Fibroblast of pulmonary artery (primary cell): ENCODE results near the gene GSG1L.

Source experiments
- DNase-seq: peaks from one replicate; pipeline ENCODE4 v3.0.0-alpha.2; 2010; ENCODE audit warnings: low read depth
- H3K4me3 ChIP-seq: replicated peaks from 2 replicates; pipeline ENCODE4 v1.5.1; 2011; ENCODE audit warnings: low read depth, mild to moderate bottlenecking, control low read depth, low read length, moderate library complexity
- TF ChIP-seq, protein P1 (sequence below): IDR thresholded peaks from 2 replicates; pipeline ENCODE4 v1.5.1; 2011; ENCODE audit warnings: mild to moderate bottlenecking, control low read depth, low read length, inconsistent platforms; ENCODE audit errors: missing control alignments

The GSG1L gene

DNA sequence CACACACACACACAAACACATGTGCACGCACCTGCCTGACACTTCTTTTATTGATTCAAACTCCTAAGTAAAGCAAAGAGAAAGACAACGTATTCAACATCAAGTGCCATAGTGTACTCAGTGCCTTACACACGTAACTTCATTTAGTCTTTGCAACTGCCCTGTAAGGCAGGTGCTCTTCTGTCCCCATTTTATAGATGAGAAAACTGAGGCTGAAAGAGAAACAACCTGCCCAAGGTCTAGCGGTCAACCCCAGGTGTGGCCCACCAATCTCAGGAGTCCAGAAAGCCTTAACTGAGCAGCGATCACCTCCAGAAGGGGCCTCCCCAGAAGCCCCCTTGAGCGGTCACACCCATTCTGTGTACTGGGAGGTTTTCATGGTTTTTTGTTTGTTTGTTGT lies 10.3 kb upstream of the GSG1L start:
- DNase-seq, result no peak
- TF ChIP-seq, protein P1, sequence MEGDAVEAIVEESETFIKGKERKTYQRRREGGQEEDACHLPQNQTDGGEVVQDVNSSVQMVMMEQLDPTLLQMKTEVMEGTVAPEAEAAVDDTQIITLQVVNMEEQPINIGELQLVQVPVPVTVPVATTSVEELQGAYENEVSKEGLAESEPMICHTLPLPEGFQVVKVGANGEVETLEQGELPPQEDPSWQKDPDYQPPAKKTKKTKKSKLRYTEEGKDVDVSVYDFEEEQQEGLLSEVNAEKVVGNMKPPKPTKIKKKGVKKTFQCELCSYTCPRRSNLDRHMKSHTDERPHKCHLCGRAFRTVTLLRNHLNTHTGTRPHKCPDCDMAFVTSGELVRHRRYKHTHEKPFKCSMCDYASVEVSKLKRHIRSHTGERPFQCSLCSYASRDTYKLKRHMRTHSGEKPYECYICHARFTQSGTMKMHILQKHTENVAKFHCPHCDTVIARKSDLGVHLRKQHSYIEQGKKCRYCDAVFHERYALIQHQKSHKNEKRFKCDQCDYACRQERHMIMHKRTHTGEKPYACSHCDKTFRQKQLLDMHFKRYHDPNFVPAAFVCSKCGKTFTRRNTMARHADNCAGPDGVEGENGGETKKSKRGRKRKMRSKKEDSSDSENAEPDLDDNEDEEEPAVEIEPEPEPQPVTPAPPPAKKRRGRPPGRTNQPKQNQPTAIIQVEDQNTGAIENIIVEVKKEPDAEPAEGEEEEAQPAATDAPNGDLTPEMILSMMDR, result no peak
- H3K4me3 ChIP-seq, result no peak overlapping the region

DNA sequence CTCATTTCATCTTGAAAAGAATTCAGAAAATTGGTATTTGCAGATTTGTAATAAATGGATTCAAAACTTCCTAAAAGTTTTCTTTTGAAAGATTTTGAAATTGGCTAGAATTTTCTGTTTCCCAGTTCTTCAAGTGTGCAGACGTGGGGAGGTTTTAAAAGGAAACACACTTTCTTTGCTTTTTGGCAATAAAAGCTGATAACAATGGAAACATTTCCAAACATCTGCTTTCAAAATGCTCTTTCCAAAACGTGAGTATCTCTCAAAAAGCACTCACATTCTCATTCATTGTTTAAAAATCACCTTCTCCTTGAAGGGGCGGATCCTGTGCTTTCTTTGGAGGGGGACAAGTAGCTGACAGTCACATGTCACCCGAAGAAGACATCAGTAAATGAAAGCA lies 8.6 kb upstream of the GSG1L start:
- no peak for DNase-seq

DNA sequence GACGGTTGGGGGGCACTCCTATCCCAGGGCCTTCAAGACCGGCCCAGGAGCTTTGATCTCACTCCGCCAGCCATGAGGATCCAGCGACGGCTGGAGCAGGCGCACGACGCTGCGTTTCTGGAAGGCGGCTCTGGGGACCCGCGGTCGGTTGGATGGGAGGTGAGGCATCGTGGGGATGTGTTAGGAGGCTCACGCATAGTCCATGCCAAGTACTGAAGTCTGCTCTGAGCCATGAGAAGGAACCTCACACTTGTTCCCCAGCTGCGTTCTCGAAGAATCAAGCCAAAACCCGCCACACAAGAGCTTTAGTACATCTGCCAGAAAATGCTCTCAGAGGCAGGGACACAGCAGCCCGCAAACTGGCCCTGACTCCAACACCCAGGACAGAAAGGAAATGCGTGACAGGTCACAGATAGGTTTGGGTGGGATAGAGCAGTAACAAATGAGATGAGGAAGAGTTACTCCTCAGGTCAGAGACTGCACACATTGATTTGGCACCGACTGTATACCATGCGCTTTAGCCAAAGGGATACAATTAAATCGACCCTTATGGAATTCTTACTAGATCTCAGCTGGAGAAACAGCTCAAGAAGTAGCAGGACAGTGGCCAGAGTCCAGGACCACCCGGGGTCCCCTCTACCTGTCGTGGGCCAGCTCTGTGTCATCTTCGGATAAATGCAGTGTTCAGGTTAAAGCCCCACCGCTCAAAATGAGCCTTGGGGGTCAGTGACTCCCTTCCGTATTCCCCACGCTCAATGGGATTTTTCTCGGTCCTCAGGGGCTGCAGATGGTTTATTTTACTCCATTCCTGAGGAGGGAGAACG lies 6.7 kb upstream of the GSG1L start:
- TF ChIP-seq, protein P1, result no peak
- DNase-seq, result no peak
- H3K4me3 ChIP-seq, result no peak overlapping the region

More for the DNA sequence above, 8.6 kb upstream of the GSG1L start:
- TF ChIP-seq, protein P1, result no peak
- H3K4me3 ChIP-seq, result no peak overlapping the region

DNA sequence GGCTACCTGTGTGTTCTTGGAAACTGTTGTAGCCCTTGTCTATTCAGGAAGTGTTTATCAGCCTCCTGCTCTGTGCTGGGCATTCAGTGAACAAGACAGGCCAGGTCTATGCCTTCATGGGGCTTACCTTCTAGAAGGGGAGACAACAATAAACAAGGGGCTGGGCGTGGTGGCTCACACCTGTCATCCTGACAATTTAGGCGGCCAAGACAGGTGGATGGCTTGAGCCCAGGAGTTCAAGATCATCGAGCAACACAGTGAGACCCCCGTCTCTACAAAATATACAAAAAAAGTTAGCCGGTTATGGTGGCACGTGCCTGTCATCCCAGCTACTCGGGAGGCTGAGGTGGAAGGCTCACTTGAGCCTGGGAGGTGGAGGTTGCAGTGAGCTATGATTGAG lies 5.5 kb upstream of the GSG1L start:
- DNase-seq, result no peak
- H3K4me3 ChIP-seq, result no peak overlapping the region
- TF ChIP-seq, protein P1, result no peak

DNA sequence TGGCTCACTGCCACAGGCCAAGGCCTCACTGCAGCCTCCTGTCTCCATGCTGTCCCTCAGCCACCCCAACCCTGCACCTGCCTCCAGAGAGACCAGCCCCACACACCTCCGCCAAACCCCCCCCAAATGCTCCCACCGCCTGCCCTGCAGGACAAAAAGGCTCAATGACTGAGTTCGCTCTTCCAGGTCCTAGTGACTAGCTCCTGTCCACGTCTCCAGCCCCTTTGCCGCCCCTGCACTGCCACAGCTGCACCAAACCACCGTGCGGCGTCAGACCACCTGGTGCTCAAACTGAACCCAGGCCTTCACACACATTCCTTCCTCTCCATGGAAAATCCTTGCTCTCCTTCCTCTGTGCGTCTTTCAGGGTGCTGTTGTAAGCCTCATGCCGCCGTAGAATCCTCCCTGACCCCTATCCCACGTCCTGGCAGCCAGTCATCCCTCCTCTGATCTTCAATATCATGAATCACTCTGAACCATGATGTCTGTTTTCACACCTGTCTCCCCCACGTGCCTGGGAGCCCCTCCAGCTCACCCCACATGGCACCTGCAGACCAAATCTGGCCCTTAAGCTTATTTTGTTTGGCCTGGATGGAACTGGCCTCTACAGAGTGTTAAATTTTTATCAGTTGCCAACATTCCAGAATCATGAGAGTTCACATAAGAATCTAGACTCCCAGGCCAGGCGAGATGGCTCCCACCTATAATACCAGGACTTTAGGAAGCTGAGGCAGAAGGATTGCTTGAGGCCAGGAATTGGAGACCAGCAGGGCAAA lies 4.3 kb upstream of the GSG1L start:
- DNase-seq, result peak; percentile 51
- H3K4me3 ChIP-seq, result no peak overlapping the region
- TF ChIP-seq, protein P1, result no peak

DNA sequence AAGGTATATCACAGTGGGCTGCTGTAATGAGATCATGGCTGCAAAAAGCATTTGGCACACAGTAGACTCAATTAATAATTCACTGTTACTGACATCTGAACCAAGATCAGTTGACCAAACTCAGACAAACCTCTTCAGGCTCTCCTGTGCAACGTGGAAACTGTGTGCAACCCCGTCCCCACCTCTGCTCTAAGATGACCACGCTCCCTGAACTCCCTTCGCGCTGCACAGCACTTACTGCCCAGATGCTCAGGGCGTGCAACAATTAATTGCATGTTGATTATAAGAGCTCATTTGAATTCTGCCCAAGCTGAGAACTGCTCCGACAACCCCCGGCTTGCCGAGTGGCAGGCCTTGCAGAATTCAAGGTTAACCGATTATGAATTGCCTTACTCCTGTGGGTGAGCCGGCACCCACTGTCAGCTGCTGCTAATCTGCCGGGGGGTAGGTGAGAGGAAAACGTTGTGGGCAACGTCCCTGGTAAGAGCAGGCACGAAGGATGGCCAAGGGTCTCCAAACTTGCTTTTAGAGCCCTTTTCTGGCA lies 1.3 kb upstream of the GSG1L start:
- TF ChIP-seq, protein P1, result no peak
- DNase-seq, result no peak
- no peak overlapping the region for H3K4me3 ChIP-seq
